ENCODE data around the gene PIP4K2C. TPM values are rescaled to one million over a fixed set of nuclear protein-coding genes. Genes with fewer than 3 reads are reported as not detected.
"Not testable (repeated sequence)": the region's sequence is repeated elsewhere in the genome, so short reads cannot be mapped to it uniquely, and the experiment has no call there.

Gene PIP4K2C
- total RNA-seq, 4 donors from 2014 or later, result 36.9 to 68.9 (median 51.5) TPM

DNA sequence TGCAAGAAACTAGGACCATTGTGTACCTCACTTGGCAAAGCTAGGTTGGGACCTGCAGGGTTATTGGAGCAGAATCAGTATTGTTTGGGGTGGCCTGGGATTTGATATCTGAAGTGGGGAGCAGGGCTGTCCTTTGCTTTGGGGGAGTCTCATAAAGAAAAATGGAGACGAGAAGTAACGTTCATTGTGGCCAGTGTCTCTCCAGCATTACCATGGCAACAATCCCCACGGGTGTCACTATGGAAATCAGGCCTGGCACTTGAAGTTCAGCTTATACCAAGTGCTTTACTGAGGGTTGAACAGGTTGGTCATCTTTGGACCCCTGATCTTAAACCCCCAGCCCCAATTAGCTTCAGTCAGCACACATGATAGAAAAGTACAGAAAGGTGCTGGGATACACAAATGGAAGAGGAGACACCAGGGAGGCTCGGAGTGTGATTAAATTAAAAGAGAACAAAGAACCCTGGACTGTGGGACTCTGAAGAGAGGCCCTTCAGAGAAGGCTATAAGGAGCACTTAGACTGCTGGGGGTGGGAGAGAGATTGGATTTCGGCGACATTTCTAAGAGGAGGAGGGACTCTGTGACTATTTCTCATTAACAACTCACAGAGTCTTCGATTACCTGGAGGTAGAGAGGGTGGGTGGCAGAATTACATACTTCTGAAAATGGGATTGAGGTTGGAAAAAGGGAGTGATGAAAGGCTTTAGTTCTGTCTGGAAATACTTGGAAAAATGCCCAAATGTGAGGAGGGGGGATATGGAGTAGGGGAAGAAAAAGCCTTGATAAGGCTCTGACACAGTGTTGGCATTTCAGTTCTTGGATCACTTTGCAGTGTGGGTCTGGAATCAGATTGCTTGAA, 37.4 kb upstream of the PIP4K2C start:
- WGBS, result 71% methylated on average over 7 of the region's 7 CpGs
- H3K4me3 ChIP-seq, result no peak overlapping the region
- TF ChIP-seq POLR2AphosphoS5 (IDR thresholded peaks at IDR 0.05) (no peak), EP300 (IDR thresholded peaks at IDR 0.05) (no peak), POLR2A (IDR thresholded peaks at IDR 0.05) (no peak)
- TF ChIP-seq, protein P1, sequence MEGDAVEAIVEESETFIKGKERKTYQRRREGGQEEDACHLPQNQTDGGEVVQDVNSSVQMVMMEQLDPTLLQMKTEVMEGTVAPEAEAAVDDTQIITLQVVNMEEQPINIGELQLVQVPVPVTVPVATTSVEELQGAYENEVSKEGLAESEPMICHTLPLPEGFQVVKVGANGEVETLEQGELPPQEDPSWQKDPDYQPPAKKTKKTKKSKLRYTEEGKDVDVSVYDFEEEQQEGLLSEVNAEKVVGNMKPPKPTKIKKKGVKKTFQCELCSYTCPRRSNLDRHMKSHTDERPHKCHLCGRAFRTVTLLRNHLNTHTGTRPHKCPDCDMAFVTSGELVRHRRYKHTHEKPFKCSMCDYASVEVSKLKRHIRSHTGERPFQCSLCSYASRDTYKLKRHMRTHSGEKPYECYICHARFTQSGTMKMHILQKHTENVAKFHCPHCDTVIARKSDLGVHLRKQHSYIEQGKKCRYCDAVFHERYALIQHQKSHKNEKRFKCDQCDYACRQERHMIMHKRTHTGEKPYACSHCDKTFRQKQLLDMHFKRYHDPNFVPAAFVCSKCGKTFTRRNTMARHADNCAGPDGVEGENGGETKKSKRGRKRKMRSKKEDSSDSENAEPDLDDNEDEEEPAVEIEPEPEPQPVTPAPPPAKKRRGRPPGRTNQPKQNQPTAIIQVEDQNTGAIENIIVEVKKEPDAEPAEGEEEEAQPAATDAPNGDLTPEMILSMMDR (IDR thresholded peaks at IDR 0.05), result no peak
- DNase-seq (ENCODE audit: low spot score in 2 of 2), result no peak
- H3K4me1 ChIP-seq, result peaks cover 7% of the 10 kb centered on the region
- H3K27ac ChIP-seq, result no peak overlapping the region
- H3K27me3 ChIP-seq, result peaks cover 29% of the 10 kb centered on the region
- no peaks in the 10 kb centered on the region for H3K9me3 ChIP-seq
- no peaks in the 10 kb centered on the region for H3K36me3 ChIP-seq

DNA sequence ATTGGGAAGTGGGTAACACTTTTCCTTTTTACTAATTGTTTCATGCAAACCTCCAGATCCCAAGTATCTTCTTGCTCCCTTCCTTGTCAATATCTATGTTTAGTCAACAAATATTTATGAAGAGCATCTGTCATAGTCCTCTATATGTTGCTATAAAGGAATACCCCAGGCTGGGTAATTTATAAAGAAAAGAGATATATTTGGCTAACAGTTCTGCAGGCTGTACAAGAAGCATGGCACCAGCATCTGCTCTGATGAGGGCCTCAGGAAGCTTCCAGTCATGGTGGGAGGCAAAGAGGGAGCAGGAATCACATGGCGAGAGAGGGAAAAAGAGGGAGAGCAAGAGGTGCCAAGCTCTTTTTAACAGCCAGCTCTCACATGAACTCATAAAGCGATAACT, 36.5 kb upstream of the PIP4K2C start:
- Histone ChIP-seq H3K9me3 (no peaks in the 10 kb centered on the region), H3K4me1 (peaks cover 7% of the 10 kb centered on the region), H3K27ac (no peak overlapping the region), H3K27me3 (peaks cover 20% of the 10 kb centered on the region), H3K4me3 (no peak overlapping the region), H3K36me3 (no peaks in the 10 kb centered on the region)
- DNase-seq (ENCODE audit: low spot score in 2 of 2), result no peak
- WGBS, result 95% methylated on average over 2 of the region's 2 CpGs
- no peak for TF ChIP-seq EP300 (IDR thresholded peaks at IDR 0.05)
- no peak for TF ChIP-seq POLR2A (IDR thresholded peaks at IDR 0.05)
- no peak for TF ChIP-seq POLR2AphosphoS5 (IDR thresholded peaks at IDR 0.05)
- TF ChIP-seq, protein P1 (IDR thresholded peaks at IDR 0.05), result no peak

DNA sequence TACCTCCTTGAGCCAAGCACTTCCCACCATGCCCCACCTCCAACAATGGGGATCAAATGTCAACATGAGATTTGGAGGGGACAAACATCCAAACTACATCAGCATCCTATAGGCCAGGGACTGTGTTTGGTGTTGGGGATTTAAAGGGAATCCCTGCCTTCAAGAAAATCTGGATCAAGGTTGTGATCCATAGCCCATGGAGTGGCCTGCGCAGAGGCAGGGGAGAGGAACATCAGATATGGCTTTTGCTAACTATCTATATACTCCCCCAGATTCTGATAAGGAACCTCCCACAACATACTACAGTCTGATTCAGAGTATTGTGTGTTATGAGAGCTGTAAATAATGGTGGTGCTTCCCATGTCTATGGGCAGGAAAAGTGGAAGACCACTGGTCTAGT, 36.1 kb upstream of the PIP4K2C start:
- H3K9me3 ChIP-seq, result no peaks in the 10 kb centered on the region
- H3K36me3 ChIP-seq, result no peaks in the 10 kb centered on the region
- H3K27ac ChIP-seq, result no peak overlapping the region
- WGBS, result 100% methylated on average over 1 of the region's 1 CpG
- peak in 1 of 2 donors; percentile 40 for DNase-seq (ENCODE audit: low spot score in 2 of 2)
- H3K27me3 ChIP-seq, result peaks cover 15% of the 10 kb centered on the region
- TF ChIP-seq POLR2AphosphoS5 (IDR thresholded peaks at IDR 0.05) (no peak), POLR2A (IDR thresholded peaks at IDR 0.05) (no peak), EP300 (IDR thresholded peaks at IDR 0.05) (no peak)
- TF ChIP-seq, protein P1 (IDR thresholded peaks at IDR 0.05), result no peak
- peaks cover 3% of the 10 kb centered on the region for H3K4me1 ChIP-seq
- no peak overlapping the region for H3K4me3 ChIP-seq

DNA sequence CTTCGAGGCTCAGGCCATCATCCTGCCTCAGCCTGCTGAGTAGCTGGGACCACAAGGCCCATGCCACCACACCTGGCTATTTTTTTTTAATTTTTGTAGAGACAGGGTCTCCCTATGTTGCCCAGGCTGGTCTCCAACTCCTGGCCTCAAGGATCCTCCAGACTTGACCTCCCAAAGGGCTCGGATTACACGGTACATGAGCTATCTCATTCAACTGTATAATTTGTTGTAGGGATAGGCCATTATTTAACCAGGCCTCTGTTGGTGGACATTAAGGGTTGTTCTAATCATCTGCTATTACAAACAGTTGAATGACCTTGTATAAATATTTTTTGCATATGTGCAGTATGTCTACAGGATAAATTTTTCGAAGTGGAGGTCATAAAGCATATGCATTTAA, 32.1 kb upstream of the PIP4K2C start:
- H3K4me1 ChIP-seq, result no peaks in the 10 kb centered on the region
- WGBS, result 89% methylated on average over 4 of the region's 4 CpGs
- H3K36me3 ChIP-seq, result no peaks in the 10 kb centered on the region
- H3K27ac ChIP-seq, result no peak overlapping the region
- H3K27me3 ChIP-seq, result peaks cover 16% of the 10 kb centered on the region
- no peak overlapping the region for H3K4me3 ChIP-seq
- H3K9me3 ChIP-seq, result no peaks in the 10 kb centered on the region
- peak in 1 of 2 donors; percentile 20 for DNase-seq (ENCODE audit: low spot score in 2 of 2)
- TF ChIP-seq EP300 (IDR thresholded peaks at IDR 0.05), result no peak
- TF ChIP-seq POLR2AphosphoS5 (IDR thresholded peaks at IDR 0.05), result no peak
- no peak for TF ChIP-seq POLR2A (IDR thresholded peaks at IDR 0.05)
- TF ChIP-seq, protein P1 (IDR thresholded peaks at IDR 0.05), result no peak

DNA sequence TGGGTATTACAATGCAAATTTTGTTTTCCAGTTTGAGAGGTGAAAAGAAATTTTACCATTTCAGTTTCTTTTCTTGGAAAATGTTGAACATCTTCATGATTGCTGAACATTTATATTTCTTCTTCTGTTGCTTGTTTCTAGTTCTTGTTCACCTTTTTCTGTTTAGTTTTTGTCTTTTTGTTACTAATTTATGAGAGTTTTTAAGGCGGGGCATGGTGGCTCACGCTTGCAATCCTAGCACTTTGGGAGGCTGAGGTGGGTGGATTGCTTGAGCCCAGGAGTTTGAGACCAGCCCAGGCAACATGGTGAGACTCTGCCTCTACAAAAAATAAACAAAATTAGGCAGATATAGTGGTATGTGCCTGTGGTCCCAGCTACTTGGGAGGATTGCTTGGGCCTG, 30.5 kb upstream of the PIP4K2C start:
- Histone ChIP-seq H3K36me3 (no peaks in the 10 kb centered on the region), H3K27me3 (peaks cover 18% of the 10 kb centered on the region), H3K4me3 (no peak overlapping the region), H3K9me3 (no peaks in the 10 kb centered on the region), H3K27ac (no peak overlapping the region), H3K4me1 (no peaks in the 10 kb centered on the region)
- 89% methylated on average over 2 of the region's 2 CpGs for WGBS
- TF ChIP-seq POLR2AphosphoS5 (IDR thresholded peaks at IDR 0.05) (no peak), EP300 (IDR thresholded peaks at IDR 0.05) (no peak), POLR2A (IDR thresholded peaks at IDR 0.05) (no peak)
- TF ChIP-seq, protein P1 (IDR thresholded peaks at IDR 0.05), result no peak
- no peak for DNase-seq (ENCODE audit: low spot score in 2 of 2)

DNA sequence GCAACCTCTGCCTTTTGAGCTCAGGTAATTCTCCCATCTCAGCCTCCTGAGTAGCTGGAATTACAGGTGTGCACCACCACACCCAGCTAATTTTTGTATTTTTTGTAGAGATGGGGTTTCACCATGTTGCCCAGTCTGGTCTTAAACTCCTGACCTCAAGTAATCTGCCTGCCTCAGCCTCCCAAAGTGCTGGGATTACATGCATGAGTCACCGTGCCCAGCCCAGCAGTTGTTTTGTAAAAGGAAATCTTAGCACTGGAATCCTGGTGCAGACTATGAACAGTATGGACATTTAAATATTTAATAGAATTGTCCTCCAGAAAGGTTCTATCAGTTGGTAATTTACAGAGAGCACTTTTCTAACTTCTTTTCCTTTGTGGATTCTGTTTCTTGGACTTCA, 29.9 kb upstream of the PIP4K2C start:
- 57% methylated on average over 1 of the region's 1 CpG for WGBS
- H3K27me3 ChIP-seq, result peaks cover 20% of the 10 kb centered on the region
- DNase-seq (ENCODE audit: low spot score in 2 of 2), result peak in 1 of 2 donors; percentile 20

More for the DNA sequence above, 29.9 kb upstream of the PIP4K2C start:
- not testable (repeated sequence) for H3K27ac ChIP-seq, H3K4me3 ChIP-seq, H3K4me1 ChIP-seq, H3K9me3 ChIP-seq, H3K36me3 ChIP-seq
